HT1080 (cell line): Measurements from ENCODE around the gene APOE. TPM values are rescaled to one million over a fixed set of nuclear protein-coding genes. Genes with fewer than 3 reads are reported as not detected.

Experiments used
- DNase-seq: peaks from one replicate; pipeline ENCODE4 v3.0.0-alpha.2; 2015; ENCODE audit warnings: low read depth
- total RNA-seq: library from RNA; depleted of rRNA; stranded (reverse); fragments of >200 nt; shearing (Covaris generic); gene quantifications from 2 replicates; pipeline ENCODE4 v1.2.3, GENCODE V29; 2014; rRNA removed

Gene APOE
- total RNA-seq, 1 experiment from 2014 or later, result 1.9 TPM

DNA sequence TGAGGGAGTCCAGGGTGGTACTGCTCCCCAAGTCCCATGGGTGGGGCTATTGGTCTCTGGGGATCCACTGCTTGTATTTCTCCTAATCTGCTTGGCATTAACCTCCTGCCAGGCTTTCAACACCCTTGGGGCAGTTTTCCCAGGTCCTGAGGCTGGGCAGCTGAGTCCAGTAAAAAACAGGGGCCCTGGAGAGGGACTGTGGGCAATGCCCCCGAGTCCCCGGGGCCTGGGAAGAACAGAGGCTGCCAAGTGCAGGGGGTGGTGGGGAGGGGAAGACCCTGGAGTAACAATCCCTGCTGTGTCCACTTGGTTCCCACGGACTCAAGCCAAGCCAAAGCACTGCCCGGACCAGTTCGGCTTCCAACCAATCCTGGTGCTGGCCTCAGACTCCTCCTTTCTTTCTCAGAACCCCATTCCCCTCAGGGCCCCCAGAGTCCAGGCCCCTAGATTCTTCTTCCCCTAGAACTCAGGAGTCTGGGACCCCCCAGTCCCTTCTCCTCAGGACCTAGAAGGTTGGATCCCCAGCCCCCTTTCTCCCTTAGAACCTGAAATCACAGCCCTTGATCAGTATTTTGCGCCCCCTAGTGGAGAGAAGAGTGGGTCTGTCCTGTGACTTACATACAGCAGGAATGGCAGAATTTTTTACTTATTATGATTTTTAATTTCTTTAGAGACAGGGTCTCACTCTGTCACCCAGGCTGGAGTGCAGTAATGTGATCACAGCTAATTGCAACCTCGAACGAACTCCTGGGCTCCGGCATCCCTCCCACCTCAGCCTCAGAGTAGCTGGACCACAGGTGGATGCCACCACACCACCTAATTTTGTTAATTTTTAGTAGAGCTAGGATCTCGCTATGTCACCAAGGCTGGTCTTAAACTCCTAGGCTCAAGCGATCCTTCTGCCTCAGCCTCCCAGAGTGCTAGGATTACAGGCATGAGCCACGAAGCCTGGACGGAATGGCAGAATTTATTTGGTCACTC lies 45.9 kb downstream of the APOE start:
- DNase-seq, result peak; percentile 40

DNA sequence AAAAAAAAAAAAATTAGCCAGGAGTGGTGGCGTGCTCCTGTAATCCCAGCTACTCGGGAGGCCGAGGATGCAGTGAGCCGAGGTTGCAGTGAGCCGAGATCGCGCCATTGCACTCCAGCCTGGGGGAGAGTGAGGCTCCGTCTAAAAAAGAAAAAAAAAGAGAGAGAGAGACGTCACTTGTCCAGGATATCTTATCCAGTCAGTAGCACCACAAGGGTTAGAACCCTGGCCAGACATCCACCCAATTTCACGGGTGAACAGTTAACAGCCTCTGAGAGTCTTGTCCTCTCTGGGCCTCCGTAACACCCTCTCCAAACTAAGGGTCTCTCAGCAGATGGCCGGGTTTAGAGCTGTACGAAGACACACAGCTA lies 48.7 kb downstream of the APOE start:
- DNase-seq, result no peak

DNA sequence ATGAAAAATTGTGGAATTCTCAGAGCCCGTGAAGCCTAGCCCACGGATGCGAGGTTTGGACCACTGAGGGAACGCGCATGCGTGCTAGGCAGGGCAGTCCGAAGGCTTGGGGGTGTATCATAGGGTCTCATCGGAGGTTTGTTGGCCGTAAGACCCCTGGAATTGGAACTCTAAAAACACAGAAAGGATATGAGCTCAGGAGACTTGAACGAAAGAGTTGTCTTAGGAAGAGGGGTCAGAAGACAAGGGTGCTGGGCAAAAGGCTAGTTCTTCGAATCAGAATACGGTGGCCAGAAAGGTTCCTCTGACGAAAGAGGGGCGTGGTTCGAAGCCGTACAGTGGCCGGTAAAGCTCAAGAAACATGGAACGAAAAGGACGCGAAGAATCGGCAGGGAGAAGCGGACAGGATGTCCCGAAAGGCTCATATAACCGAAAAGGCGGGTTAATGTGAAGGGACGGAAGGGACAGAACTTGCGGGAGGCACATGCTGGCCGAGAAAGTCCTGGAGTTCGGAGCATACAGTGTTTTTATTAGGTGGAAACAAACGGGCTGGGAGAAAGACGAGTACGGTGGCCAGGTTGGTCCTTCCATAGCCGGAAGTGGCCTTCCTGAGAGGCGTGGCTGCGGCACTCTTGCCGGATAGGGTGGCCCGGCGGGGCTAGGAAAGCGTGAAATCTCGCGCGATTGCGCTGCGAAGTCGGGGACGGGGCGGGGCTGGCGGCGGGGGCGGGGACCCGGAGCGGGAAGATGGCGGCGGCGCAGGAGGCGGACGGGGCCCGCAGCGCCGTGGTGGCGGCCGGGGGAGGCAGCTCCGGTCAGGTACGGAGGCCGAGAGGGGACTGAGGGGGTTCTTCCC lies 49.3 kb downstream of the APOE start, which contains the start of gene CLPTM1:
TSS of gene CLPTM1 (plus strand) at position 732 of the 856 bp plus-strand sequence. CDS start at position 748, 16 bp downstream.
- DNase-seq, result peak; percentile 84

DNA sequence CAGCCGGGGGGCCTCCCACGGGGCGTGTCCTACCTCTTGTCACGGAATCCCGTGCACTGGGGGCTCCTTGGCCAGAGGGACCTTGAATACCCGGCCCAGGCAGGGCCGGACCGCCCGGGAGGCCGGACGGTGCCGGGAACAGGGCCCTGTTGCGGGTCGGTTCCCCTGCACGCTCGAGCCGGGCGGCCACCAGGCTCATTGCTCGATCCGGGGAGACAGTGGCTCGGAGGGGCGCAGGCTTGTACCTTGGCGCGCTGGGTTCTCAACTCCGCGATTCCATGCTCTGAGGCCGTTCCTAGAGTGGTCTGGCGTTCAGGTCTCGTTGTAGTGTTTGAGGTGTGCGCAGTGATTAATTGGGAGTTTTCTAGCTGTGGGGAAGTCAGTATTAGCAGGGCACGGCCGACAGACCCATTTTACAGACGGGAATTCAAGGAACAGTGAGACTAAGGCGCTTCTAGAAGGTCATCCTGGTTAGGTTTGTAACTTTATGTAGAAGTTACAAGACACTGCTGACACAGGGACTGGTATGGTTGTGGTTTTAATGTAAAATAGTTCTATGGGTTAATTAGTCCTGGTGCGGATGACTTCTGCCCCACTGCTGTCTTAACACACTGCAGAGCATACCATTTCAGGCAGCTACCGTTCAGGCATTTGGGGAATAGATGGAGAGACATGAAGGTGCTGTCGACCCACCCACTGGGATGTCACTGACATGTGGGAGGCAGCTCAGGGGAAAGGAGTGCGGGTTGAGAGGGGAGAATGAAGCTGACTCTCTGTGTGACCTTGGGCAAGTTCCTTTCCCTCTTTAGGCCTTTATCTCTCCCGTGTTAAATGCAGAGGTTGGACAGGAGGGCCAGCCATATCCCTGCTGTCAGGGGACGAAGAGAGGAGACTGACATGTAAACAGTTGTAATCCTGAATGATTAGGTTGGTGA lies 50.2 kb downstream of the APOE start:
- no peak for DNase-seq

DNA sequence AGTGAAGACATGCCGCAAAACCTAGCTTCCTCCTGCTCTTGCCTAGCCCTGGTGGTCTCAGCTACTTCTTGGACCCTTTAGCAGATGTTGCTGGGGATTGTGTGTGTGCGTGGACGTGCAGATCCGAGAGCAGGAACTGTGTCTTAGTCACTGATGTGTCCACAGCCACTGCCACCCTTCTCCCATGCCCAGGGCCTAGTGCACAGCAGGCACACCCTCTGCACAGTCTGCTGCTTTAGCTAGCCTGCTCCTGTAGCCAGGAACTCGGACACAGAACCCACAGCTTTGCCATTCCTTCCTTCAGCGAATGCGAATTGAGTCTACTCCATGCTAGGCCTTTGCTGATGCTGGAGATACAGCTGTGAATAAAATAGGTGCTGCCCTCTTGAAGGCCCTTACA lies 51.9 kb downstream of the APOE start:
- no peak for DNase-seq

DNA sequence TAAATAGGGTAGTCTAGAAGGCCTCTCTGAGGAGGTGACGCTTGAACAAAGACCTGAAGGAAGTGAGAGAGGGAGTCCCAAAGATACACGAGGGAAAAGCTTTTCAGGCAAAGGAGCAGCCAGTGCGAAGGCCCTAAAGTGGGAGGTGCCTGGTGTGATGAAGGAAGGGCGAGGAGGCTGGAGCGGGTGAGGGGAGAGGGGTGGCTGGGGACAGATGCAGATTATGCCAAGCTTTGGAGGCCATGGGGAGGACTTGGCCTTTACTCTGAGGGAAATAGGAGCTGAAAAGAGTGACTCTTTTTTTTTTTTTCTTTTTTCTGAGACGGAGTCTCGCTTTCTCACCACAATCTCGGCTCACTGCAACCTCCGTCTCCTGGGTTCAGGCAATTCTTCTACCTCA lies 52.5 kb downstream of the APOE start:
- no peak for DNase-seq

Other genes with a start within 250 kb of the APOE start
- gene CEACAM19, start 234.3 kb upstream of the APOE start, total RNA-seq, result 0.03 TPM in 1 of 2 replicates, not detected in the other
- gene CEACAM16, start 206.6 kb upstream of the APOE start, total RNA-seq, result not detected in 2 replicates
- 4.0 and 5.2 TPM in 2 replicates for gene BCL3, start 157.1 kb upstream of the APOE start, total RNA-seq
- 0.33 TPM in 1 of 2 replicates, not detected in the other for gene CBLC, start 127.9 kb upstream of the APOE start, total RNA-seq
- 2.0 and 3.9 TPM in 2 replicates for gene BCAM, start 96.7 kb upstream of the APOE start, total RNA-seq
- gene NECTIN2, start 59.5 kb upstream of the APOE start, total RNA-seq, result 131 and 151 TPM in 2 replicates
- gene TOMM40, start 14.5 kb upstream of the APOE start, total RNA-seq, result 230 and 243 TPM in 2 replicates
- gene APOC1, start 8.8 kb downstream of the APOE start, total RNA-seq, result 0.37 and 2.7 TPM in 2 replicates
- gene APOC4, start 36.4 kb downstream of the APOE start, total RNA-seq, result not detected in 2 replicates
- not detected in 2 replicates for gene APOC2, start 40.3 kb downstream of the APOE start, total RNA-seq
- gene CLPTM1, start 49.6 kb downstream of the APOE start, total RNA-seq, result 34.2 and 51.5 TPM in 2 replicates
- gene RELB, start 95.7 kb downstream of the APOE start, total RNA-seq, result 3.2 TPM in 2 replicates
- 31.0 and 36.9 TPM in 2 replicates for gene CLASRP, start 133.2 kb downstream of the APOE start, total RNA-seq
- not detected in 2 replicates for gene ZNF296, start 170.7 kb downstream of the APOE start, total RNA-seq
- gene GEMIN7, start 173.5 kb downstream of the APOE start, total RNA-seq, result 58.2 and 59.2 TPM in 2 replicates
- 24.8 and 26.5 TPM in 2 replicates for gene PPP1R37, start 187.4 kb downstream of the APOE start, total RNA-seq